HG02852 (cell line): ENCODE measurements around the gene SEC11C.
"Not testable (repeated sequence)": the region's sequence is repeated elsewhere in the genome, so short reads cannot be mapped to it uniquely, and the experiment has no call there.

Experiments
- ATAC-seq: cut with Tn5 transposase; IDR thresholded peaks from one replicate; pipeline ENCODE4 v1.9.1; 2021; ENCODE audit warnings: mild to moderate bottlenecking, moderate library complexity; ENCODE audit not compliant: unreplicated experiment

The SEC11C gene

GRCh38 chr18:59139615-59140301 is at the start of gene SEC11C:
Gene SEC11C (plus strand): TSS chr18:59139884. CDS start chr18:59139949, 65 bp downstream.
- ATAC-seq: peak; percentile 77

GRCh38 chr18:59090966-59091603 is 48.6 kb upstream of the SEC11C start:
- ATAC-seq: no peak

- ATAC-seq: no peak
These were observed 46.0 kb upstream of the SEC11C start for GRCh38 chr18:59093668-59094067.

- ATAC-seq: no peak
These were observed 45.1 kb upstream of the SEC11C start for GRCh38 chr18:59094569-59094968.

GRCh38 chr18:59096098-59096789 is 43.4 kb upstream of the SEC11C start:
- no peak for ATAC-seq

GRCh38 chr18:59101830-59102414 is 37.8 kb upstream of the SEC11C start:
- ATAC-seq: no peak

GRCh38 chr18:59109375-59109774 is 30.3 kb upstream of the SEC11C start:
- no peak for ATAC-seq

- no peak for ATAC-seq
These were observed 25.5 kb upstream of the SEC11C start for GRCh38 chr18:59114160-59114559.

- peak; percentile 91 for ATAC-seq
These were observed 15.9 kb upstream of the SEC11C start for GRCh38 chr18:59123588-59124369.

GRCh38 chr18:59124370-59124704 is 15.3 kb upstream of the SEC11C start:
- no peak for ATAC-seq

- ATAC-seq: no peak
These were observed 12.6 kb upstream of the SEC11C start for GRCh38 chr18:59127047-59127446.

- ATAC-seq: no peak
These were observed 9.6 kb upstream of the SEC11C start for GRCh38 chr18:59129951-59130703.

GRCh38 chr18:59132810-59133465 is 6.7 kb upstream of the SEC11C start:
- ATAC-seq: no peak

- peak; percentile 73 for ATAC-seq
These were observed 431 bp upstream of the SEC11C start for GRCh38 chr18:59139291-59139614.

GRCh38 chr18:59140302-59140885 is 710 bp downstream of the SEC11C start:
- ATAC-seq: no peak

GRCh38 chr18:59141294-59142068 is 1.8 kb downstream of the SEC11C start:
- ATAC-seq: no peak

- ATAC-seq: peak; percentile 9
These were observed 2.6 kb downstream of the SEC11C start for GRCh38 chr18:59142274-59142673.

GRCh38 chr18:59142800-59143416 is 3.2 kb downstream of the SEC11C start:
- ATAC-seq: not testable (repeated sequence)
